ENCODE measurements around the gene VWC2. TPM values are rescaled to one million over a fixed set of nuclear protein-coding genes. Genes with fewer than 3 reads are reported as not detected.

VWC2 gene
- total and polyA plus RNA-seq, 7 donors = under 0.01 to 0.14 (median under 0.01) TPM; not detected in 1

DNA sequence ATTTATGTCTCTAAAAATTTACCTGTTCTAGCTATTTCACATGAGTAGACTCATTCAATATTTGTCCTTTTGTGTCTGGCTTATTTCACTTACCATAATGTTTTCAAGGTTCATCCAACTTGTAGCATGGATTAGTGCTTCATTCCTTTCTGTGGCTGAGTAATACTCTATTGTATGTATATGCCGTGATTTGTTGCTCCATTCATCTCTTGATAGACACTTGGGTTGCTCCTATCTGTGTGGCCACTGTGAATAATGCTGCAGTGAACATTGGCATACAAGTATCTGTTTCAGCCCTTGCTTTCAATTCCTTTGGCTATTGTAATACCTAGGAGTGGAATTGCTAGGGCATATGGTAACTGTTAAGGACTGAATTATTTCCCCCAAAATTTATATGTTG lies 86.9 kb downstream of the VWC2 start:
- Histone ChIP-seq H3K27me3 (no peaks in the 10 kb centered on the region), H3K4me3 (no peak overlapping the region), H3K4me1 (no peaks in the 10 kb centered on the region), H3K27ac (no peak overlapping the region), H3K9me3 (no peaks in the 10 kb centered on the region), H3K36me3 (no peaks in the 10 kb centered on the region)
- TF ChIP-seq POLR2AphosphoS5 (IDR thresholded peaks at IDR 0.05) (no peak), EP300 (IDR thresholded peaks at IDR 0.05) (no peak), POLR2A (IDR thresholded peaks at IDR 0.05) (no peak)
- TF ChIP-seq, protein P1, sequence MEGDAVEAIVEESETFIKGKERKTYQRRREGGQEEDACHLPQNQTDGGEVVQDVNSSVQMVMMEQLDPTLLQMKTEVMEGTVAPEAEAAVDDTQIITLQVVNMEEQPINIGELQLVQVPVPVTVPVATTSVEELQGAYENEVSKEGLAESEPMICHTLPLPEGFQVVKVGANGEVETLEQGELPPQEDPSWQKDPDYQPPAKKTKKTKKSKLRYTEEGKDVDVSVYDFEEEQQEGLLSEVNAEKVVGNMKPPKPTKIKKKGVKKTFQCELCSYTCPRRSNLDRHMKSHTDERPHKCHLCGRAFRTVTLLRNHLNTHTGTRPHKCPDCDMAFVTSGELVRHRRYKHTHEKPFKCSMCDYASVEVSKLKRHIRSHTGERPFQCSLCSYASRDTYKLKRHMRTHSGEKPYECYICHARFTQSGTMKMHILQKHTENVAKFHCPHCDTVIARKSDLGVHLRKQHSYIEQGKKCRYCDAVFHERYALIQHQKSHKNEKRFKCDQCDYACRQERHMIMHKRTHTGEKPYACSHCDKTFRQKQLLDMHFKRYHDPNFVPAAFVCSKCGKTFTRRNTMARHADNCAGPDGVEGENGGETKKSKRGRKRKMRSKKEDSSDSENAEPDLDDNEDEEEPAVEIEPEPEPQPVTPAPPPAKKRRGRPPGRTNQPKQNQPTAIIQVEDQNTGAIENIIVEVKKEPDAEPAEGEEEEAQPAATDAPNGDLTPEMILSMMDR (IDR thresholded peaks at IDR 0.05) = no peak
- no peak for DNase-seq
- 83 to 88% methylated on average over 1 of the region's 1 CpG for WGBS, 2 donors
- intact Hi-C loops (cut with DNase I) = no loop called here

DNA sequence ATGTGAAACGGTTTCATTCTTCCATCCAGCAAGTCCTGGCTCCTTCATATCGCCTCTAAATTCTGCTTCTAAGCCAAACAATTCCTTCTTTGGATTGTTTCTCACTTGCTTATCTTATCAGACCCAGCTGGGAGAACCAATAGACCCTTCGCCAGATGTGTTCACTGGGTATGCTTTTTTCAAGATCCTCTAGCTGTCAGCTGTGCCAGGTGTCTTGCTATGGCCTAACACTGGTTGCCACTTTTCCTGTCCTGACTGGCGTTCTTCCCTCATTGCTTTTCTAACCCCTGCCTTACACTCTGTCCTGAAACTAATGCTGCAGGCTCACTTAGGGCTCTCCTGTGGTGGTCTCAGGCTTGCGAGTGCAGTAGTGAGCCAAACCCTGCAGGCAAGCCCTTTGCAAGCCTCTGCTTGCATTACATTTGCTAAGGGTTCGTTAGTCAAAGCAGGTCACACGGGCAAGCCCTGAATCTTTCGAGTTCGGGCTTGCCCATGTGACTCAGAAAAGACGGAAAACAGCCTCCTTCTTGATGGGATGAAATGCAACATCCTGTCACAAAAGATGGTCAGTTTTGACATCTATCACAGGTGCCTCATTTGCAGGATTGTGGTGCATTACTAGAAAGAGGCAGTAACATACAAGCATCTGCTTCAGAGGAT lies 92.8 kb downstream of the VWC2 start:
- no peak for DNase-seq
- intact Hi-C loops (cut with DNase I) = no loop called here
- Histone ChIP-seq H3K27ac (no peak overlapping the region), H3K4me3 (no peak overlapping the region), H3K4me1 (no peaks in the 10 kb centered on the region), H3K9me3 (no peaks in the 10 kb centered on the region), H3K36me3 (no peaks in the 10 kb centered on the region), H3K27me3 (no peaks in the 10 kb centered on the region)
- TF ChIP-seq, protein P1 (IDR thresholded peaks at IDR 0.05) = no peak
- TF ChIP-seq EP300 (IDR thresholded peaks at IDR 0.05) (no peak), POLR2AphosphoS5 (IDR thresholded peaks at IDR 0.05) (no peak), POLR2A (IDR thresholded peaks at IDR 0.05) (no peak)
- 70 to 75% methylated on average over 10 of the region's 10 CpGs for WGBS, 2 donors

DNA sequence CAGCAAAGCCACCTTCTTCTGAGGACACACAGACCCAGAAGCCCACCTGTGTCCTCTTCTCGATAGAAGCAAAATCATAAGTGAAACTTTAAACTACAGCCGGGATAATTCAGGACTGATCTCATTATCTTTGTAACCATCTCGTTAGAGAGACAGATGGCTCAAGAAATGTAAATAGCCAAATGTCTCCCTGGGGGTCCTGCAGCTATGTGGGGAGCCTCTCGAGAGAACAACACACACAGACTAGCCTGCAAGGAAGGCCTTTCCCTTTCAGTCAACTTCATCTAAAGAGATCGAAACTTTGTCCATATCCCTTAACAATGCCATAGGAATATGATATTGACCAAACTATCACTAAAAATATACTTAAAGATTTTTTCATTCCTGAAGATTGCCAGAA lies 93.5 kb downstream of the VWC2 start:
- Histone ChIP-seq H3K4me1 (no peaks in the 10 kb centered on the region), H3K36me3 (no peaks in the 10 kb centered on the region), H3K9me3 (no peaks in the 10 kb centered on the region), H3K27me3 (no peaks in the 10 kb centered on the region), H3K4me3 (no peak overlapping the region), H3K27ac (no peak overlapping the region)
- no peak for DNase-seq
- TF ChIP-seq EP300 (IDR thresholded peaks at IDR 0.05) (no peak), POLR2AphosphoS5 (IDR thresholded peaks at IDR 0.05) (no peak), POLR2A (IDR thresholded peaks at IDR 0.05) (no peak)
- TF ChIP-seq, protein P1 (IDR thresholded peaks at IDR 0.05) = no peak
- 52 to 59% methylated on average over 5 of the region's 5 CpGs for WGBS, 2 donors
- intact Hi-C loops (cut with DNase I) = no loop called here

DNA sequence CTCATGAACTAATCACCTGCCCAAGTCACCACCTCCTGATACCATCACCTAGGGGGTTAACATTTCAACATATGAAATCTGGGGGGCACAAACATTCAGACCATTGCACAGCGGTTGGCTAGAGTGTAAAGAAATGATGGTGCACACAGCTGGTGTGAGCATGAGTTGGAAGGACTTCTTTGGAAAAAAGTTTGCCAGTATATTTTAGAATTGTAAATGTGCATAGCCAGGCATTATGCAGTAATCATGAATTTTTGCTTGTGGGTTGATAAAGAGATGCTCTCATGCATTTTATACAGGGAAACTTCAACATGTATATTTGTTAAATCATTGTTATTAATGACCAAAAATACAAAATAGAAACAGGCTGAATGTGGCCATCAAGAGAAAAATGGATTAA lies 100.0 kb downstream of the VWC2 start:
- Histone ChIP-seq H3K27ac (no peak overlapping the region), H3K36me3 (no peaks in the 10 kb centered on the region), H3K4me3 (no peak overlapping the region), H3K9me3 (no peaks in the 10 kb centered on the region), H3K27me3 (no peaks in the 10 kb centered on the region), H3K4me1 (no peaks in the 10 kb centered on the region)
- 89% methylated on average over 1 of the region's 1 CpG for WGBS, 2 donors
- intact Hi-C loops (cut with DNase I) = no loop called here
- TF ChIP-seq, protein P1 (IDR thresholded peaks at IDR 0.05) = no peak
- no peak for TF ChIP-seq POLR2A (IDR thresholded peaks at IDR 0.05)
- TF ChIP-seq POLR2AphosphoS5 (IDR thresholded peaks at IDR 0.05) = no peak
- TF ChIP-seq EP300 (IDR thresholded peaks at IDR 0.05) = no peak
- no peak for DNase-seq

DNA sequence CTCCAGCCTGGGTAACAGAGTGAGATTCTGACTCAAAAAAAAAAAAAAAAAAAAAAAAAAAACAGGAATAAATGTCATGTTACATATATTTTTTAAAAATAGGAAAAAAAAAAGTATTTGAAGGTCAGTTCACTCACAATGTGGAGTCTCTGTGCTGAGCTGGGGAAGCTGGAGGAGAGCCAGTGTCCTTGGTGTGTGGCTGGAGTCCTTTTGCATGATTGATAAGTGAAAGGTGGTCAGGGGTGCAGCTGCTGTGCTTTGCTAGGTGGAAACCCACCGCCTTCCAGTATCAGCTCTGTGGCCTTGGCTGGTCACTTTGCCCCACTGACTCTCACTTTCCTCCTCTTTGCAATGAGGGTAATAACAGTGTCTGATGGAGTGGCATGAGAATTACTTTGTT lies 101.9 kb downstream of the VWC2 start:
- intact Hi-C loops (cut with DNase I) = no loop called here
- DNase-seq = no peak
- Histone ChIP-seq H3K36me3 (no peaks in the 10 kb centered on the region), H3K4me1 (no peaks in the 10 kb centered on the region), H3K9me3 (no peaks in the 10 kb centered on the region), H3K4me3 (no peak overlapping the region), H3K27me3 (no peaks in the 10 kb centered on the region), H3K27ac (no peak overlapping the region)
- 81 to 92% methylated on average over 1 of the region's 1 CpG for WGBS, 2 donors
- TF ChIP-seq, protein P1 (IDR thresholded peaks at IDR 0.05) = no peak
- TF ChIP-seq POLR2AphosphoS5 (IDR thresholded peaks at IDR 0.05) (no peak), POLR2A (IDR thresholded peaks at IDR 0.05) (no peak), EP300 (IDR thresholded peaks at IDR 0.05) (no peak)

Measured in sigmoid colon (tissue), 7 donors.